Neural cell (in vitro differentiated cells): ENCODE measurements around the gene UBQLNL. TPM values are rescaled to one million over a fixed set of nuclear protein-coding genes. Genes with fewer than 3 reads are reported as not detected.

Experiments
- H2AFZ ChIP-seq: fragments of 200-600, 300-800 bp; sonication (generic), shearing (Covaris generic); 2 replicates; pipeline ENCODE4 v1.6.0; 2014; ENCODE audit warnings: low read depth, mild to moderate bottlenecking, antibody characterized with exemption, low read length, moderate library complexity
- H3F3A ChIP-seq: fragments of 200-600 bp; shearing (Covaris generic); 2 replicates; pipeline ENCODE4 v1.6.1; 2016; ENCODE audit warnings: mild to moderate bottlenecking, moderate library complexity, mixed read lengths, antibody characterized with exemption, low read length; ENCODE audit not compliant: insufficient read depth, poor library complexity, severe bottlenecking
- H3K27ac ChIP-seq: fragments of 200-600, 300-800 bp; sonication (generic), shearing (Covaris generic); 2 replicates; pipeline ENCODE4 v1.5.1; 2014; ENCODE audit warnings: mild to moderate bottlenecking, low read length, moderate library complexity
- H3K27me3 ChIP-seq: fragments of 300-800, 200-600 bp; sonication (generic), shearing (Covaris generic); 2 replicates; pipeline ENCODE4 v1.6.0; 2014; ENCODE audit warnings: mild to moderate bottlenecking, low read depth, low read length, moderate library complexity; ENCODE audit not compliant: insufficient read depth
- H3K36me3 ChIP-seq: fragments of 300-800, 200-600 bp; sonication (generic), shearing (Covaris generic); 2 replicates; pipeline ENCODE4 v1.5.1; 2014; ENCODE audit warnings: mild to moderate bottlenecking, antibody characterized with exemption, low read length, moderate library complexity; ENCODE audit not compliant: insufficient read depth
- H3K4me2 ChIP-seq: fragments of 300-800, 200-600 bp; sonication (generic), shearing (Covaris generic); 2 replicates; pipeline ENCODE4 v1.6.0; 2014; ENCODE audit warnings: mild to moderate bottlenecking, low read length
- H3K4me3 ChIP-seq: fragments of 300-800, 200-600 bp; sonication (generic), shearing (Covaris generic); 2 replicates; pipeline ENCODE4 v1.5.1; 2014; ENCODE audit warnings: mild to moderate bottlenecking, low read length, moderate library complexity
- H3K79me2 ChIP-seq: fragments of 200-600 bp; shearing (Covaris generic); replicated peaks from 2 replicates; pipeline ENCODE4 v1.6.0; 2014; ENCODE audit warnings: mild to moderate bottlenecking, low read length, moderate library complexity; ENCODE audit not compliant: insufficient read depth
- H3K9ac ChIP-seq: fragments of 300-800, 200-600 bp; sonication (generic), shearing (Covaris generic); 2 replicates; pipeline ENCODE4 v1.6.1; 2016; ENCODE audit warnings: mild to moderate bottlenecking, low read length, mixed read lengths
- H3K9me2 ChIP-seq: fragments of 200-600 bp; shearing (Covaris generic); 2 replicates; pipeline ENCODE4 v1.6.1; 2016; ENCODE audit warnings: mild to moderate bottlenecking, low read length, mixed read lengths; ENCODE audit not compliant: insufficient read depth
- H3K9me3 ChIP-seq: fragments of 200-600, 300-800 bp; sonication (generic), shearing (Covaris generic); 2 replicates; pipeline ENCODE4 v1.6.1; 2016; ENCODE audit warnings: mild to moderate bottlenecking, mixed run types, low read length, moderate library complexity, mixed read lengths
- H4K20me1 ChIP-seq: fragments of 200-600 bp; shearing (Covaris generic); 2 replicates; pipeline ENCODE4 v1.6.1; 2016; ENCODE audit warnings: mild to moderate bottlenecking, mixed run types; ENCODE audit not compliant: insufficient read depth
- CTCF ChIP-seq: fragments of 450-650 bp; IDR thresholded peaks from 2 replicates; pipeline ENCODE4 v1.5.1; 2014; ENCODE audit warnings: antibody characterized with exemption, mild to moderate bottlenecking, moderate library complexity; ENCODE audit not compliant: poor library complexity, severe bottlenecking
- EP300 ChIP-seq: fragments of 450-650 bp; conservative IDR thresholded peaks from 2 replicates; pipeline ENCODE4 v1.6.1; 2014; ENCODE audit warnings: antibody characterized with exemption, mild to moderate bottlenecking, moderate library complexity; ENCODE audit not compliant: poor library complexity, severe bottlenecking
- EZH2 ChIP-seq: fragments of 200-600, 300-800 bp; shearing (Covaris generic), sonication (generic); IDR thresholded peaks from 2 replicates; pipeline ENCODE4 v1.6.1; 2014; ENCODE audit warnings: antibody characterized with exemption, low read length, borderline replicate concordance, mild to moderate bottlenecking; ENCODE audit not compliant: insufficient read depth, poor library complexity, severe bottlenecking
- MXI1 ChIP-seq: fragments of 450-650 bp; conservative IDR thresholded peaks from 2 replicates; pipeline ENCODE4 v1.6.1; 2014; ENCODE audit warnings: antibody characterized with exemption, mild to moderate bottlenecking; ENCODE audit not compliant: poor library complexity, severe bottlenecking
- POLR2AphosphoS5 ChIP-seq: IDR thresholded peaks from 2 replicates; pipeline ENCODE4 v1.6.1; 2012
- RAD21 ChIP-seq: fragments of 450-650 bp; conservative IDR thresholded peaks from 2 replicates; pipeline ENCODE4 v1.6.1; 2014; ENCODE audit warnings: antibody characterized with exemption, mild to moderate bottlenecking, moderate library complexity
- REST ChIP-seq: IDR thresholded peaks from 2 replicates; pipeline ENCODE4 v1.6.1; 2012; ENCODE audit warnings: borderline replicate concordance
- SMC3 ChIP-seq: fragments of 450-650 bp; conservative IDR thresholded peaks from 2 replicates; pipeline ENCODE4 v1.6.1; 2014; ENCODE audit warnings: antibody characterized with exemption, mild to moderate bottlenecking, moderate library complexity; ENCODE audit not compliant: poor library complexity
- TAF1 ChIP-seq: IDR thresholded peaks from 2 replicates; pipeline ENCODE4 v1.6.1; 2012; ENCODE audit warnings: low read depth
- polyA plus RNA-seq: library from polyadenylated mRNA; depleted of rRNA; stranded (reverse); fragments of >200 nt; gene quantifications from 2 replicates; pipeline ENCODE4 v1.2.3, GENCODE V29; 2014

The UBQLNL gene
- polyA plus RNA-seq, 1 donor from 2014 or later, result not detected

DNA sequence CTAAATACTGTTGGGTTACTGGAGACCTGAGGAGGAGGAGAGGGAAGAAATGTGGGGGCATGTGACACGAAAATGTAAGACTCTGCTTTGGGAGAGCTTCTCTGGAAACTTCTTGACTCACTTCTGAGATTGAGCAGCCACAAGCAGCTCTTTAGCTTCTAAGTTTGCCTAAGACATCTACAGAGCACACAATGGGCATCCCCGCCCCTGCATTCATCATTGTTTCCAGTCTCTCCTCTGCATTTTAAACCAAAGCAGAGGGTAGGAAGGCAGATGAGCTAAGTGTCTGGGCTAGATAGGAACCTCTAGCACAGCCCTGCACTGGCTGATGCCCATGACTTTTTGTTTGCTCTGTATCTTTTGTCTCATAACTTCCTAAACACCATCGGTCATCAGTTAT, 30.1 kb downstream of the UBQLNL start:
- Histone ChIP-seq H3K4me2 (no peak overlapping the region), H3K4me3 (no peak overlapping the region), H3K9me3 (no peaks in the 10 kb centered on the region), H3K27ac (no peak overlapping the region), H3K79me2 (no peaks in the 10 kb centered on the region), H4K20me1 (no peaks in the 10 kb centered on the region), H2AFZ (no peak overlapping the region), H3K27me3 (no peaks in the 10 kb centered on the region), H3K9ac (no peak overlapping the region), H3F3A (no peaks in the 10 kb centered on the region), H3K36me3 (no peaks in the 10 kb centered on the region), H3K9me2 (no peaks in the 10 kb centered on the region)
- no peak for TF ChIP-seq EP300
- no peak for TF ChIP-seq SMC3
- TF ChIP-seq TAF1, result no peak
- TF ChIP-seq EZH2, result no peak
- no peak for TF ChIP-seq CTCF
- no peak for TF ChIP-seq MXI1
- TF ChIP-seq POLR2AphosphoS5, result no peak
- TF ChIP-seq RAD21, result no peak
- TF ChIP-seq REST, result no peak

DNA sequence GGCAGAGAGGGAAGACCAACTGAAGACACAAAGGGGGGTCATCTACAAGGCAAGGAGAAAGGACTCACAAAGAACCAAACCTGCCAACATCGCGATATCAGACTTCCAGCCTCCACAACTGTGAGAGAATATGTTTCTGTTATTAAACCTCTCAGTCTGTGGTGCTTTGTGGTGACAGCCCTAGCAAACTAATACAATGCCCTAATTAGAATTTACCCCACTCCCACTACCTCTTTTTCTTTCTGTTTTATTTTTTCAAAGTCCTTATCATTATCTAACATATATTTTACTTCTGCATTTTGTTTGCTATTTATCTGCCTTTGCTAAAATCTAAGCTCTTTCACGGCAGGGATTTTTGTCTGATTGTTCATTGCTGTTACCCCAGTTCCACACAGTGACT, 30.5 kb downstream of the UBQLNL start:
- Histone ChIP-seq H2AFZ (no peak overlapping the region), H3K9me2 (no peaks in the 10 kb centered on the region), H3K4me2 (no peak overlapping the region), H3K27ac (no peak overlapping the region), H3F3A (no peaks in the 10 kb centered on the region), H3K4me3 (no peak overlapping the region), H3K79me2 (no peaks in the 10 kb centered on the region), H3K9ac (no peak overlapping the region), H4K20me1 (no peaks in the 10 kb centered on the region), H3K36me3 (no peaks in the 10 kb centered on the region), H3K27me3 (no peaks in the 10 kb centered on the region), H3K9me3 (no peaks in the 10 kb centered on the region)
- TF ChIP-seq POLR2AphosphoS5, result no peak
- TF ChIP-seq EP300, result no peak
- no peak for TF ChIP-seq REST
- no peak for TF ChIP-seq CTCF
- TF ChIP-seq EZH2, result no peak
- no peak for TF ChIP-seq TAF1
- TF ChIP-seq SMC3, result no peak
- TF ChIP-seq MXI1, result no peak
